Cardiac fibroblast (primary cell): ENCODE measurements around the gene RNU1-2.
"Not testable (repeated sequence)": the region's sequence is repeated elsewhere in the genome, so short reads cannot be mapped to it uniquely, and the experiment has no call there.

Experiments used
- DNase-seq, 2 donors: peaks; one replicate each; pipeline versions ENCODE4 v3.0.0 to v3.0.0-alpha.2; 2010; ENCODE audit warnings: low read depth in 2 of 2
- H3K4me3 ChIP-seq, 2 donors: replicated peaks in 1 of 2; 1 replicate in 1 of 2; 2 replicates in 1 of 2; pipeline ENCODE4 v1.5.1; 2011; ENCODE audit warnings: low read depth in 2 of 2, low read length in 2 of 2, mild to moderate bottlenecking in 2 of 2, moderate library complexity in 1 of 2
- CTCF ChIP-seq: IDR thresholded peaks from one replicate; pipeline ENCODE4 v1.5.1; 2011; ENCODE audit warnings: low read depth, mild to moderate bottlenecking, low read length, inconsistent platforms

The RNU1-2 gene

GRCh38 chr1:16882986-16883385 is 12.8 kb upstream of the RNU1-2 start:
- no peak overlapping the region for H3K4me3 ChIP-seq
- no peak for TF ChIP-seq CTCF
- peak in 1 of 2 donors; percentile 9 for DNase-seq

- H3K4me3 ChIP-seq, DNase-seq: not testable (repeated sequence)
Measured at GRCh38 chr1:16884487-16884886, 11.3 kb upstream of the RNU1-2 start.

GRCh38 chr1:16886860-16887605 is 8.7 kb upstream of the RNU1-2 start:
- H3K4me3 ChIP-seq = no peak overlapping the region
- no peak for DNase-seq
- no peak for TF ChIP-seq CTCF

- DNase-seq = peak; percentile 93 to 94
- peak; percentile 31 for TF ChIP-seq CTCF
- H3K4me3 ChIP-seq = peak overlapping the region; percentile 53 to 63
Measured at GRCh38 chr1:16888860-16889816, 6.6 kb upstream of the RNU1-2 start.

GRCh38 chr1:16890539-16891021 is 5.2 kb upstream of the RNU1-2 start:
- not testable (repeated sequence) for DNase-seq, H3K4me3 ChIP-seq

GRCh38 chr1:16891057-16891456 is 4.7 kb upstream of the RNU1-2 start:
- H3K4me3 ChIP-seq, DNase-seq: not testable (repeated sequence)

GRCh38 chr1:16892978-16893525 is 2.7 kb upstream of the RNU1-2 start:
- not testable (repeated sequence) for H3K4me3 ChIP-seq

GRCh38 chr1:16893796-16894195 is 2.0 kb upstream of the RNU1-2 start:
- H3K4me3 ChIP-seq, DNase-seq: not testable (repeated sequence)

More at GRCh38 chr1:16892978-16893525, 2.7 kb upstream of the RNU1-2 start:
- DNase-seq = not testable (repeated sequence)

GRCh38 chr1:16894338-16894737 is 1.4 kb upstream of the RNU1-2 start:
- not testable (repeated sequence) for H3K4me3 ChIP-seq, DNase-seq

- peak overlapping the region; percentile 14 to 48 for H3K4me3 ChIP-seq
- DNase-seq = not testable (repeated sequence)
Measured at GRCh38 chr1:16895233-16895597, 565 bp upstream of the RNU1-2 start.

- DNase-seq = peak; percentile 81 to 84
- H3K4me3 ChIP-seq = peak overlapping the region in 1 of 2 donors; percentile 13
Measured at GRCh38 chr1:16896316-16897055, 706 bp downstream of the RNU1-2 start.

GRCh38 chr1:16897653-16898052 is 1.9 kb downstream of the RNU1-2 start:
- not testable (repeated sequence) for H3K4me3 ChIP-seq, DNase-seq

GRCh38 chr1:16898298-16898697 is 2.5 kb downstream of the RNU1-2 start:
- H3K4me3 ChIP-seq, DNase-seq: not testable (repeated sequence)
